ENCODE measurements around the gene B4GALNT1.

B4GALNT1 gene

DNA sequence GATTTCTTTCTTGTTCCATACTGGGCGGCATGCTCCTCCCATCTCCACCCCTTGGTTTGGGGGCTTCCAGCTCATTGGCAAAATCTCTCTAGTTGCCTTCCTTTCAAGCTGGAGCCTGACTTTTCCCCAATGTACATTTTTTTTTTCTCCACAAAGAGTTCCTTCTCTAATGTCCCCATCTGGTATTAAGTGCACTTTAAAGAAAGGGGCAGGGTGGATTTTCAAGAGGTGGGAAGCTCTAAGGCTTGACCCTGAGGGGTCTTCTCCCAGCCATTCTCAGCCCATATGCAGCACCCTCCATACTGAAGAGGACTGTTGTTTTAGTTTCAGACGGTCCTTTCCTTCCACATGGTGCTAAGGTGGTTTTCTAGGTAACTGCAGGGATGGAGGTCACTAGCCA lies 47.8 kb downstream of the B4GALNT1 start:
- TF ChIP-seq, protein P1, sequence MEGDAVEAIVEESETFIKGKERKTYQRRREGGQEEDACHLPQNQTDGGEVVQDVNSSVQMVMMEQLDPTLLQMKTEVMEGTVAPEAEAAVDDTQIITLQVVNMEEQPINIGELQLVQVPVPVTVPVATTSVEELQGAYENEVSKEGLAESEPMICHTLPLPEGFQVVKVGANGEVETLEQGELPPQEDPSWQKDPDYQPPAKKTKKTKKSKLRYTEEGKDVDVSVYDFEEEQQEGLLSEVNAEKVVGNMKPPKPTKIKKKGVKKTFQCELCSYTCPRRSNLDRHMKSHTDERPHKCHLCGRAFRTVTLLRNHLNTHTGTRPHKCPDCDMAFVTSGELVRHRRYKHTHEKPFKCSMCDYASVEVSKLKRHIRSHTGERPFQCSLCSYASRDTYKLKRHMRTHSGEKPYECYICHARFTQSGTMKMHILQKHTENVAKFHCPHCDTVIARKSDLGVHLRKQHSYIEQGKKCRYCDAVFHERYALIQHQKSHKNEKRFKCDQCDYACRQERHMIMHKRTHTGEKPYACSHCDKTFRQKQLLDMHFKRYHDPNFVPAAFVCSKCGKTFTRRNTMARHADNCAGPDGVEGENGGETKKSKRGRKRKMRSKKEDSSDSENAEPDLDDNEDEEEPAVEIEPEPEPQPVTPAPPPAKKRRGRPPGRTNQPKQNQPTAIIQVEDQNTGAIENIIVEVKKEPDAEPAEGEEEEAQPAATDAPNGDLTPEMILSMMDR (conservative IDR thresholded peaks at IDR 0.05): no peak
- no peak overlapping the region for H3K27ac ChIP-seq

DNA sequence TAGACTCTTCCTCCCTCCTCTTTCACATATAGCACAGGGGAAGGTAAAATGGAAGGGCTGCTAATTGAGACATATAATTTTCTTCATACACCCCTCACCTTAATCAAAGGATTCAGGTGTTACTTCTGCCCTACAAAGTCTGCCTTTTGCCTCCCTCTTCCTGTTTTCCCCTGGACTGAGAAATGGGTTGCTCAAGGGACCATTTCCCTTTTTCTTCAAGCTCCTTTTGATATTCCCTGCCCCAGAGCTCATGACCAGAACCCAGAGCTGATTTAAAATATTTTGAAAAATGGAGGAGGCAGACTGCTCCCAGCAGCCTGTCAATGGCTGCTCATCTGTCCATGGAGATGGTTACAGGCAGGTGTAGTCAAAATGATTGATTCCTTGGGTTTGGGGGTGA lies 48.3 kb downstream of the B4GALNT1 start:
- H3K27ac ChIP-seq: no peak overlapping the region
- TF ChIP-seq, protein P1 (conservative IDR thresholded peaks at IDR 0.05): no peak

GRCh38 chr12:57584050-57584449 lies 49.0 kb downstream of the B4GALNT1 start:
- TF ChIP-seq, protein P1 (conservative IDR thresholded peaks at IDR 0.05): no peak
- H3K27ac ChIP-seq: no peak overlapping the region

- TF ChIP-seq, protein P1 (conservative IDR thresholded peaks at IDR 0.05): peak; percentile 97
- H3K27ac ChIP-seq: no peak overlapping the region
These were observed 49.8 kb downstream of the B4GALNT1 start for GRCh38 chr12:57583008-57583831.

DNA sequence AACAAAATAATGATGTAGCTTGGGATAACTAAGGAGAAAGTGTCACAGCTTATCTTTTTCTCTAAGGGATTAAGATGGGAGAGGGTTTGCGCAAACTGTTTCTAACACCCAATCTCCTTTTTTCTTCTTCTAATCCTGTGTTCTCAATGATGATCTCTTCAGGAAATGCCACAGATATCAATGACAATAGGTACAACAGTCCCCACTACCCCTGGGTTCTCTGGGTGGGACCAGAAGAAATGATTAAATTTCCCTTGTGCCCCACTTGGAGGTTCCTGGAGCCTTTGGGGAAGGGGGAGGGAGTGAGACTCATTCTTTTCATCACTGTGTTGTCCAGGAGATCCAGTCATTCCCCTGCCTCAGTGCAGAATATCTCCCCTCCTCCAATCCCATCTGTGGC lies 50.6 kb downstream of the B4GALNT1 start:
- no peak overlapping the region for H3K27ac ChIP-seq
- TF ChIP-seq, protein P1 (conservative IDR thresholded peaks at IDR 0.05): no peak

- no peak overlapping the region for H3K27ac ChIP-seq
- TF ChIP-seq, protein P1 (conservative IDR thresholded peaks at IDR 0.05): no peak
These were observed 51.2 kb downstream of the B4GALNT1 start for GRCh38 chr12:57581802-57582201.

GRCh38 chr12:57580466-57580795 lies 52.6 kb downstream of the B4GALNT1 start:
- TF ChIP-seq, protein P1 (conservative IDR thresholded peaks at IDR 0.05): no peak
- no peak overlapping the region for H3K27ac ChIP-seq

All from VCaP (cell line).